ENCODE results near the gene FBXO41.

DNA sequence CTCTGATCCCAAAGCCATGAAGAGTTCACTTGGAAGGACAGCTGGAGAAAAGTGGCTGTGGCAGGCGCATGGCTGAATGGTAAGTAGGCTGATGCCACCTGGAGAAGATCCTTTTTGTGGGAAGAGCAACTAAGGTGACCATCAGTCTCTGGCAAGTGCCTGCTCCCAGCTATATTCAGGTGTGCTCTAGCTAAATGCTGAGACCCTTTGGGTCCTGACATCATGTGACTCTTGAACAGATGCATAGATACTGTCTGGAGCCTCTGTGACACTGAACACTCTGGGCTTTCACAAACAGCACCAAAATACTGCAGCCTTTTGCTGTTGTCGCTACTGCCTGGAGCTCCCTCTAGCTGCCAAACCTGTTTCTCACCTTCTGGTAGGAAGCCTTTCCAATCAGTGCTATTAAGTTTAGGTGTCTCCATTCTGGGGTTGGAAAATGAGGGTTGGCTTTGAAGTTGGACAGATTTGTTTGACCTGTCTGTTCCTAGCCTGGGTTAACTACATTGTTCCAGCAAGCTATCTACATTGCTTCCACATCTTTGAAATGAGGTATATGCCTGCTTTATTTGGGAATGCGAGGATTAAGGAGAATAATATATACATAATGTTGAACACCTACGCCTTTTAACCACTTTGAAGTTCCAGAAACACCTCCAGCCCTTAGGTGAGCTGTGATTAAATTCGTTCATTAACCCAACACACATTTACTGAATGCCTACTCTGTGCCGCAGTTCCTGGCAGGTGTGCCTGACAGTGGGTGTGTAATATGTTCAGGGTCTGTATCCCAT lies 6.0 kb upstream of the FBXO41 start:
- TF ChIP-seq, protein P1, sequence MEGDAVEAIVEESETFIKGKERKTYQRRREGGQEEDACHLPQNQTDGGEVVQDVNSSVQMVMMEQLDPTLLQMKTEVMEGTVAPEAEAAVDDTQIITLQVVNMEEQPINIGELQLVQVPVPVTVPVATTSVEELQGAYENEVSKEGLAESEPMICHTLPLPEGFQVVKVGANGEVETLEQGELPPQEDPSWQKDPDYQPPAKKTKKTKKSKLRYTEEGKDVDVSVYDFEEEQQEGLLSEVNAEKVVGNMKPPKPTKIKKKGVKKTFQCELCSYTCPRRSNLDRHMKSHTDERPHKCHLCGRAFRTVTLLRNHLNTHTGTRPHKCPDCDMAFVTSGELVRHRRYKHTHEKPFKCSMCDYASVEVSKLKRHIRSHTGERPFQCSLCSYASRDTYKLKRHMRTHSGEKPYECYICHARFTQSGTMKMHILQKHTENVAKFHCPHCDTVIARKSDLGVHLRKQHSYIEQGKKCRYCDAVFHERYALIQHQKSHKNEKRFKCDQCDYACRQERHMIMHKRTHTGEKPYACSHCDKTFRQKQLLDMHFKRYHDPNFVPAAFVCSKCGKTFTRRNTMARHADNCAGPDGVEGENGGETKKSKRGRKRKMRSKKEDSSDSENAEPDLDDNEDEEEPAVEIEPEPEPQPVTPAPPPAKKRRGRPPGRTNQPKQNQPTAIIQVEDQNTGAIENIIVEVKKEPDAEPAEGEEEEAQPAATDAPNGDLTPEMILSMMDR (IDR thresholded peaks at IDR 0.05; ENCODE audit: low read depth, low read length, poor library complexity, severe bottlenecking): peak; percentile 84
- no peak for TF ChIP-seq EZH2phosphoT487 (IDR thresholded peaks at IDR 0.05; ENCODE audit: borderline replicate concordance, low read length)
